Spleen (tissue), 7 donors: Measurements from ENCODE around the gene ZNF71.

ENCODE experiments used
- CTCF ChIP-seq, 11 experiments: fragments of 200-600 bp in 7 of 11; fragments of 450-650 bp in 4 of 11; sonication (generic) in 4 of 11; IDR thresholded peaks in 8 of 11; conservative IDR thresholded peaks in 3 of 11; 1 replicate in 7 of 11; 2 replicates in 4 of 11; pipeline versions ENCODE4 v1.4.0 to v1.8.0; 2016 to 2021; ENCODE audit warnings: antibody characterized with exemption in 11 of 11, inconsistent platforms in 4 of 11, mild to moderate bottlenecking in 1 of 11
- POLR2AphosphoS5 ChIP-seq, 3 donors: sonication (generic); formaldehyde crosslinking; IDR thresholded peaks; one replicate each; pipeline ENCODE4 v1.5.1; 2017; ENCODE audit warnings: antibody characterized with exemption in 3 of 3
- donor health status: DM: no; HTN: no; CAD: no; lungs with moderate emphysema.
- donor health status: DM: no; HTN: no; CAD: no.
- donor health status: DM: no; HTN: no; CAD: no.

- TF ChIP-seq CTCF (IDR thresholded peaks at IDR 0.05 in 8 of 11, conservative IDR thresholded peaks at IDR 0.05 in 3 of 11) (no peak), POLR2AphosphoS5 (IDR thresholded peaks at IDR 0.05) (no peak)
These were observed 6.3 kb downstream of the ZNF71 start for GRCh38 chr19:56601375-56601774.
